IPS-NIHi11 (cell line): ENCODE measurements around the gene SYNPO2L.

ENCODE experiments used
- DNase-seq: peaks from one replicate; pipeline ENCODE4 v3.0.0; 2012; ENCODE audit warnings: mixed read lengths, low spot score

The SYNPO2L gene

DNA sequence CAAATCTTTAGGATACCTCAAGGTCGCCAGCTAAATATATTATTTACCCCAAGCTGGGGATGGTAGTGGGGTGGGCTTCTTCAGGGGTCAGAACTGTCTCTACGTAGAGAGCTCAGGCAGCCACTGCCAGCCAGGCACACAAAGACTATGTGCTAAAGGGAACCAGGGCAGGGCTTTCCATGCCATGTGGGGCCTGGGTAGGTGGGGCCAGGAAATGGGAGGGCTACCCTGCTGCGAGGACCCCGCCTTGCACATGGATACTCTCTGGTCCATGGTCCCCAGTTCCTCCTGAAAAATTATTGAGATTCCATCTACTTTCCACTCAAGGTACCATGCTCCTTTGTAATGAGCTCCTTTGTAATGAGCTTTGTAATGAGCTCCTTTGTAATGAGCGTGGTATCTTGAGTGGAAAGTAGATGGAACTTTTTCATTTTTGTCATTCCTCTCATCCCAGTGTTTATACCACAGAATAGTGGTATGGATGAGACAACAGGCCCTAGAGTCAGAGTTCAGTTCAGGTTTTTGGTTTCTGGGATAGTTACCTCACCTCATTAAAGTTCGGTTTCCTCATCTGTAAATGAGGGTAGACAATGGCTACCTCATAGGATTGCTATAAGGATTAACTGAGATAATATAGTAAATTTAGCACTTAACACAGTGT is 5.8 kb downstream of the SYNPO2L start:
- no peak for DNase-seq

DNA sequence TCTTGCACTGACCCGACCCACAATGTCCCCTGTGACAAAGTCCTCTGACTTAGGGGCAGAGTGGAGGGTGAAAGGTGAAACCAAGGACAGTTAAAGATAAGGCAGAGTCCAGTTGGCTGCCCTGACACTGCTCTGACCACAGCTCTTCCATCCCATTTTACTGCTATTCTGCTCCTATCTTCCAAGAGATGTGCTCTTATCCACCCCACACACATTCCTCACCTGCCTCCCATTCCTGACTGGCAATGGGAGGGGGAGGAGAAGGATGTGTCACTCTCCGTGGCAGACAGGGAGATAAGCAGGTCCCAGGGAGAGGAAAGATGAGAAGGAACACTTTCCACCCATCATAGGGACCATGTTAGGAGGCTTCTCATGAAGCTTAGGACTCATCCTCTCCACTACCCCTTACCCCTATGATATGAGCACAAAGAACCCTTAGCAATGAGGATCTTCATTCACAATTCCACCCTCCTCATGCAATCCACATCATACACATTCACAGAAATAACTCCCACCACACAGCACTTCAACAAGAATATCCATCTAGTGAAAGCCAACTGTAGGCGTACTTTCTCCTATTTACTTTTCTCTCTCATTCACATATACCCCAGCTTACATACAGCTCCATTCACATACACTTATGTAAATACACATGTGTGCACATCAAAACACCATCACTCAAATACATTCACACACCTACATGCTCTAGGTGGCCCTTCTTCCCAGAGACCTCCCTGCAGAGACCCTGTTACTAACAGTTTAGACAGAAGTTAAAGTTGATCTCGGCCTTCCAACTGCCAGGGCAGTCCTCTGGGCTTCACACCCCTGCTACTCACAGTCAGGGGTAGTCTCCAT is 6.6 kb downstream of the SYNPO2L start:
- DNase-seq = no peak

DNA sequence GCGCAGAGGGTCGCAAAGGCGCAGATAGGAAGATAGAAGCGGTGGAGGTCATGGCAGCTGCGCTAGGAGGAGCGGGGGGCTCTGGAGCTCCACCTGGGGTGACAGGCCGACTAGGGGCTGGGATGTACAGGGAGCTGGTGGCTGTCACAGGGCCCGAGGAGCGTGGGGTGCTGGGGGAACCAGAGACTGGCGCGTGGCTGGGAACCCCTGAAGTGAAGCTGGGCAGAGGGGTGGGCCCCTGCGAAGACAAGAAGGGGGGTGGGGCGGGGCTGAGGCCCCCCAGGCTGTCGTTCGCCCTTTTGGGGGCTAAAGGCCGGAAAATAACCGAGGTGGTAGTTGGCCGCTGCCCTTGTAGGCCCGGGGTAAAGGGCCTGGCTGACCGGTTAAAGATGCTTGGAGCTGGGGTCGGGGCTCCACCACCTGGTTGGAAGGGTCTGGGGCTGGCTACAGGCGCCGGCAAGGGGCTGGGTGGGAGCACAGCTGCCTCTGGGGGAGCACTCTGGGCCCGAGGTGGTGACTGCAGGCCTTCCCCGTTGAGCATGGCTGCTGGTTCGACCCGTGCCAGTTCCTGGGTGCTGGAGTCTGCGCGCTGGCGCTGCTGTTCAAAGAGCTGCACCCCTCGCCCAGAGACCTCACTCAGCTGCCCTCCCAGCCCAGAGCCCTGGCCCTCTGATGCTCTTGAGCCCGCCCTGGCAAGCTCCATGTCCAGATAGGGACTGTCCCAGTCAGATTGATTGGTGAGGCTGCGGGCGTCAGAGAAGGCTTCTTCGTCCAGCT is 7.8 kb downstream of the SYNPO2L start:
- peak; percentile 58 for DNase-seq

DNA sequence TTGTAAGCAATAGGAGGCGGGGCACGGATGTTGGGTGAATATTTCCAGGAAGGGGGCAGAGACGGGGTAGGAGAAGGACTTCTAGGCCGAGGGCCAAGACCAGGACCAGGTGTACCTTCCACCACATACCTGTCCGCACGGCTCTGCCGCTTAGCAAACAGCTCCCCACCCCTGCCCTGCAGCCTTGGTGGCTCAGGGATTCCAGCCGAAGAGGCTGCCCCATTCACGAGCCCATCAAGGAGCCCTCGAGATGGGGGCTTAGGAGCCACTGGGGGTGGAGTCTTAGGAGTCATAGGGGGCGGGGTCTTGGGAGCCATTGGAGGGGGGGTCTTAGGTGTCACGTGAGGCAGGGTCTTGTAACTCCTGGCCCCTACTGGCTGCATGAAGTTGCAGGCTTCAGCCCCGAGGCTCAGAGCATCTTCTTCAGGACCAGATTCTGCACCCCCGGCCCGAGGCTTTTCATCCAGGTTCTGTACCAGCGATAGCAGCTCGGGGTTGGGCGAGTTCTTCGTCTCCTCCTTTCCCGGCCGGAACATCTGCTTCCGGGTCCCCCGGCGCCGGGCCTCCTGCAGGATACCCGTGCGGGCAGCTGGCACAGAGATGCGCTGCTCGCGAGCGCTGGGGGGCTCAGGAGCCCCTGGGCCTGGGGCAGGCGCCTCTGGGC is 8.5 kb downstream of the SYNPO2L start:
- peak; percentile 94 for DNase-seq

DNA sequence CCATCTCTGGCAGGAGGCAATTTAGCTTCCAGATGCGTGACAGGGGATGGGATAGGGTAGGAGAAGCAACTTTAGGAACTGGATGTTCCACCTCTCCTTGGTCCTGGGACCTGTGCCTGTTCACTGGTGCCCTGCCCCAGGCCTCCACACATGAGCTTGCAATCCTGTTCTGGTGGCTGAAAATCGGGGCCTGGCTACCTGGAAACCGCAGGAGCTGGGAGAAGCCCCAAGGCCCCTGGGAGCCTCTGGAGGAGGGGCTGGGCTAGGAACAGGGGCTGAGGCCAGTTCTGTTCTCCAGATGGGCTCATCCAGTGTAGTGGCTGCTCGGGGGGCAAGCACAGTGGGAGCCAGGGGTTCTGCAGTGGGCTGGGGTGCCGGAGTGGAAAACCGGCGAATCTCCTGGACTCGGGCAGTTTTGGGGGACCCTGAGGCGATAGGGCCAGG is 9.2 kb downstream of the SYNPO2L start:
- no peak for DNase-seq

DNA sequence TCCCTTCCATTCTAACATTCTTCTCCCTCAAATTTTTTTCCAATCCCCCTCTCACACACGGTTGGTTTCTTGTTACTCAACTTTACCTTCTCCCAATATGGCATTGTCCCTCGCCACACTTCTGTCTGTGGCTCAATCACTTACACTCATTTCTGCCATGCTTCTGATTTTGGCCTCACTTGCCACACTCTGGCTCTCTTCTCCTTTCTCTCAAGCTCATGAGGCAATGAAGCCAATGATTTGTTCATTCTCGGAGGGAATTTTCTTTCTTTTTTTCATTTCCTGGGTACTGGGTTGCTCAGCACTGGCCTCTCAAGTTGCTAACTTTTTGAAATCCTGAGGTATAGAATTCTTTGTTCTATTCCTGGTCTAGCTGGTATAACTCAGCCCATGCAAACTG is 10.6 kb downstream of the SYNPO2L start:
- no peak for DNase-seq

DNA sequence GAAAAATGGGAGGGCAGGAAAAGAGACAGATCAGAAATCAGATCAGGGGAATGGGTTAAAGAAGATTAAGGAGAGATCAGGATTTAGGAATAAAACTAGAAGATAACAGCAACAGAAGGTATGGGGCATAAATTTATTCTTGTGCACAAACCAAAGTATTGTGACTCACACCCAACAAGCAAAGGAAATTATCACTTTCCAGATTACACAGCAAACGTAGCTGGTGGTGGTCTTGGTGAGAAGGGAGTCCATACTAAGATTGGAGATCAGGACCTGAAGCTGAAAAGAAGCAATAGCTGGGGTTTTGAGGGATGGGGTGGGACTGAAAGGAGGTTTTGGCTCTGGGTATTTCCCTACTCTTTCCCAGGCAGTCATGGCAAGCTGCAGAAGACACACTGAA is 11.1 kb downstream of the SYNPO2L start:
- DNase-seq = no peak

DNA sequence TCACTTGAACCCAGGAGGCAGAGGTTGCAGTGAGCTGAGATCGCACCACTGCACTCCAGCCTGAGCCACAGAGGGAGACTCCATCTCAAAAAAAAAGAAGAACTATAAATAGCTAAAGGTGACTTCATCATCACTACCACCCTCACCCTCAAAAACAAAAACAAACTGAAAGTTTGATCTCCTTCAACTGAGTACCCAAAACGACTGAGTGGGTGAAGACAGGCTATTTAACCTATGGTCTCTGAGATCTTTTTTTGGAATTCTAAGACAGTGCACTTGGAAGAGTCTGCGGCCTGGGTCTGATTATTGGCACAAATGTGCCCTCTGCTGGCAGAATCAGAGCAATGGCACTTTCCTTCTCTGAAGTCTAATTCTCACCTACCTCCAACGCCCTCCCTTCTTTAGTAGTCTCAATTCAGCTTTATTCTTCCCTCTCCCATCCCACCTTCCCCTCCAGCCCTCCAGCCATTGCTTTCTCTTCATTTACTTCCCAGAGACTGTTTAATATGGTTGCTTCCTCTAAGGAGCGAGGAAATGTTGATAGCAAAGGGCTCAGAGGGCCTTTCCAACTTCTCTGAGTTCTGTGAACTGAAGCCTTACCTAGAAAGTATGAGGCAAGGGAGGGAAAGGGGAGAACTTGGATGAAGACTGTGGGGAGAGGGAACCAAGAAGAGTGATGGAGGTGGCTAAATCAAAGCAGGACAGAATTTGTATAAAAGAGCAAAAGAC is 11.7 kb downstream of the SYNPO2L start:
- peak; percentile 80 for DNase-seq

DNA sequence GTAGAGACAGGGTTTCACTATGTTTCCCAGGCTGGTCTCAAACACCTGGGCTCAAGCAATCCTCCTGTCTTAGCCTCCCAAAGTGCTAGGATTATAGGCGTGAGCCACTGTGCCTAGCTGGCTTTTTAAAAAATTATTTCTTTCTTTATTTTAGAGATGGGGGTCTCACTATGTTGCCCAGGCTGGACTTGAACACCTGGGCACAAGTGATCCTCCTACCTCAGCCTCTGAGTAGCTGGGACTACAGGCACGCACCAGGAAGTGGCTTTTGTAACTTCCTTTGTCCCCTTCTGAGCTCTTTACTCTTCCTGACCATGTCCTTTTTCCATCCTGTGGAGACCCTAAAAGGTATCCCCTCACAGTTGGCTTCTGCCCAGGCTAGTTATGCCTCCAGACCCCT is 12.5 kb downstream of the SYNPO2L start:
- no peak for DNase-seq

DNA sequence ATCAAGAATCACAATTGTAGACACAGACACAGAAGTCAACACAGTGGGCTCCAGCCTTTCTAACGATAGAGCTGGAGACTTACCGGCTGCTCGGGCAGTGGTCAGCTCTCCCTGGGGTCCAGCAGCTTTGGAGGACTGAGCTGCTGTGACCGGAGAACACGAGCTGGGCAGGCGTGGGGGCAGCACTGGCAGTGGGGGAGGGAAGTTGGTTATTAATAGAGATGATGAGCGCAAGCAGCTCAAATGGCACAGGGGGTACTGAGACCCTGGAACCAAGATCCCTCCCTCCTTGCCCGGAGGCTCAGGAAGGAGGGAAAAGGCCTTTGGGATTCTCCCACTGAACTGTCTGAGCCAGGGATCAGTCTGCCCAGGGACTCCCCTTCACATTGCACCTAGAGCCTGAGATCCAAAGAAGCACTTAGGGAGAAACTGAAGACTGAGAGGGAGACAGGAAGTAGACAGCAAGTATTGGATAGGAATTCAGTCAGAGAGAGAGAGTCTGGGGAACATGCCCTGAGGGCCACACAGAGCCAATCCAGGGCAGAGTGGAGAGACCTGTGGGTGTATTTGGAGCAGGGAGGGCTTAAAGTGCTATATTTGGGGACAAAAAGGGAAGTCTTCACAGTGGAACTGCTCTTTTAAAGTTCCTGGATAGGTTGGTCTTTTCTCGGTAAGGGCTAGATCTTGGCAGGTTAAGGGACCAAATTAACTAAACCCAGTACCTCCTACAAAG is 14.3 kb downstream of the SYNPO2L start, which contains the start of gene MYOZ1:
Gene MYOZ1 (minus strand): TSS at position 147 of the 733 bp plus-strand sequence. CDS start 1,457 bp downstream, outside the sequence.
- DNase-seq = no peak

DNA sequence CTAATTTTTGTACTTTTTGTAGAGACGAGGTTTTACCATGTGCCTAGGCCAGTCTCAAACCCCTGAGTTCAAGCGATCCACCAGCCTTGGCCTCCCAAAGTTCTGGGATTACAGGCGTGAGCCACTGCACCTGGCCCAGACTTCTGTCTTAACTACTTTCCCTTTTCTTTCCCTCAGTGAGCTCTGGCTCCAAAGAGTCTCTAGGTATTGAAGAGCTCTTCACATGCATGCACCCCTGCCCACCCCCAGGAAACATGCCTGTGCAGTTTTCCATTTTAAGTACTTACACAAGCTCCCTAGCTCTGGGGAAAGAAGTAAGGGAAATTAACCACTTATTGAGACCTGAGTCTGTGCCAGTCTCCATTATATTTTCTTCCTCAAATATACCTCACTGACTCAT is 16.5 kb downstream of the SYNPO2L start:
- DNase-seq = no peak

DNA sequence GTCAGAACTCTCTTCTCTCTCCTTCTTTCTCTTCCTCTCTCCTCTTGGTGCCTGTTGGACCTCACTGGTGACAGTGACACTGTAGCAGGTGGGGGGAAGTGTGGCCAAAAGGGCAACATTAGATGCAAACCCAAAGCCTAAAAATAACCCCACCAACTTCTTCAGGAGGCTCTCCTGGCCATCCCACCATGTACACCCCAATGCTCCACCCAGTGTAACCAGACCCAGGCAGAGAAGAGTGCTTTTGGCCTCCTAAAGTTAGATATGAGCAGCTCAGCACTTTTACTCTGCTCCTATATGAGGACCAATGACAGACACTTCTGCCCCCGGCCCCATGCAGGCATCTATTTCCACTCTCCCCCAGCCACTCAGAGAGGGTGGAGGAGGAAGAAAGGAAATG is 20.0 kb downstream of the SYNPO2L start:
- no peak for DNase-seq

DNA sequence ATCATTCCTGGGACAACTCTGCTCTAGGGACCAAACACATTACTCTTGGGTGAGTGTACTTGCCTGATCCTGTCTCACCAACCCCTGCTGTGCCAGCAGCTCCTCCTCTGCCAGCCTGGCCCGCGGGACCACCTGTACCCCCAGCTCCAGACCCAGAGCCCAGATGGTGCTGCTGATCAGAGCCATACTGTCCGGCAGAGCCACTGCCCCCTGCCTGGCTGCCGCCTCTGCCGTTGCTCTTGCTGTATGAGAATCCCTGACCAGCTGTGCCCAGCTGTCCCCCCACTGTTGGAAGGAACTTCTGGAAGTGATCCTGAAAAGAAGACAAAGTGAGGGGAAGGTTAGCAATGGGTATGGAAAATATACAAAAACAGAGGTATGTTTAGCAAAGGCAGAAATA is 21.4 kb downstream of the SYNPO2L start:
- DNase-seq = no peak

DNA sequence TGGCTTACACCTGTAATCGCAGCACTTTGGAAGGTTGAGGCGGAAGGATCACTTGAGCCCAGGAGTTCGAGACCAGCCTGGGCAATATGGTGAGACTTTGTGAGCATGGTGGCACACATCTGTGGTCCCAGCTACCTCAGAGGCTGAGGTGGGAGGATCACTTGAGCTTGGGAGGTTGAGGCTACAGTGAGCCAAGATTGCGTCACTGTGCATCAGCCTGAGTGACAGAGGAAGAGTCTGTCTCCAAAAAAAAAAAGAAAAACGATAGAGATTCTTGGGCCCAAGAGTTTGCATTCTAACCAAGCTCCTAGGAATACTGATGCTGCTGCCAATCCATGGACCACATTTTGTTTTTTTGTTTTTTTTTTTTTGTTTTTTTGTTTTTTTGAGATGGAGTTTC is 26.7 kb downstream of the SYNPO2L start:
- DNase-seq = no peak

DNA sequence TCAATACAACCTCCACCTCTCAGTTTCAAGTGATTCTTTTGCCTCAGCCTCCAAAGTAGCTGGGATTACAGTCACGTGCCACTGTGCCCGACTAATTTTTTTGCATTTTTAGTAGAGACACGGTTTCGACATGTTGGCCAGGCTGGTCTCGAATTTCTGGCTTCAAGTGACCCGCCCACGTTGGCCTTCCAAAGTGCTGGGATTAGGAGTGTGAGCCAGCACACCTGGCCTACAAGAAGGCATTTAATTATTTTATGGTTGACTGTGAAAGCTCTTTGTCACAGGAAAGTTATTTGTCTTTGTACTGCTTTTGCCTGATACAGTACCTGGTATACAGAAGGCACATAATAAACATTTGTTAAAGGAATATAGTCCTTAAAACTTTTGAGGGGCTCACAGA is 27.4 kb downstream of the SYNPO2L start:
- DNase-seq = no peak

DNA sequence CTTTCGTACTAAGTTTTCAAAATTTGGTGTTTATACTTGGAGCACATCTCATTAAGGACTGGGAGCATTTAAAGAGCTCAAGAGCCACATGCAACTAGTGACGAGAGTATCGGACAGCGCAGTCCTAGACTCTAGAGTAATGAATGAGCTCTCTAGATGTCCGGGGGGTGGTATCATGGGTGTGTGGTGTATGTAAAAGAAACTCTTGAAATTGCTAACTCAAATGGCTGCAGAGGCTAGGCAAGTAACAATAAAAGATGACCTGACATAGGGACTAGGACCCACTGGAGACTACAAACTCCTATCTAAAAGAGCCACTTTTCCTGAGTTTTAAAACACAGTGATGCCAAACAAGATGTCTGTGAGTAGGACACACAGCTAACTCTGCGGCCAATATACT is 28.5 kb downstream of the SYNPO2L start:
- no peak for DNase-seq

DNA sequence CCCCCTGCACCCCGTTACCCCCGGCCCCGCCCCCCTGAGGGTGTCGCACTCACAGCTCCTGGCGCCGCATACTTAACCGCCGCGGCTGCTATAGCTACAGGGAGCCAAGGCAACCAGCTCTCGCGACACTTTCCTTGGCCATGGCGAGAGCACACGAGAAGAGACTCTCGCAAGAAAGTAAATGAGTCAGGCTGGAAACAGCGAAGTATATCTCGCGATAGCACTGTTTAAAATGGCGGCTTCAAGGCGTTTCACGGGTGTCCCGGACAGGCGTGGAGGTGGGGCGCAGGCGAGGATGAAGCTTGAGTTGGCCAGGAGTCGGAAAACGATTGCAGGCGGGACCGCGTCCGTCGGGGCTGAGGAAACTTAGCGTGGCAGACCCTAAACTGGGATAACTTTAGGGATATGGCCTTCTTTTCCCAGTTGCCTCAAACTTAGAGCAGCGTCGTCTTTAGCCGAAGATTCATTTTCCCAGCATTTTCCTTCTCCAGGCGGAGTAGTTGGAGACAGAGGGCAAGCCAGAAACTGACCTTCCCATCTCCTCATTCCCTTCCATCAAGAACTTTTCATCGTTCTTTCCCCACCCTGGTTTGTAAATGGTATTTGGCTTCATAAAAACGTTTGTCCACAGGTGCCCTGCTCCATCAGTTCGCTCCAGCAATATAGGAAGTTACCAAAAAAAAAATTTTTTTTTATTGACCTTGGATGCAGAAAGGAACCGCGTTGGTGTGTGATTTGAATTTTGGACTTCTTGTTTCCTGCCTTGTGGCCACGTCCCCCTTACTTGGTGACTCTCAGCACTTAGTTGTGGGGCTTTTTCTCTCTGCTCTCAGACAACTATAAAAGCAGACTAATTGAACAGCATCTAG is 29.7 kb downstream of the SYNPO2L start:
- peak; percentile 98 for DNase-seq

DNA sequence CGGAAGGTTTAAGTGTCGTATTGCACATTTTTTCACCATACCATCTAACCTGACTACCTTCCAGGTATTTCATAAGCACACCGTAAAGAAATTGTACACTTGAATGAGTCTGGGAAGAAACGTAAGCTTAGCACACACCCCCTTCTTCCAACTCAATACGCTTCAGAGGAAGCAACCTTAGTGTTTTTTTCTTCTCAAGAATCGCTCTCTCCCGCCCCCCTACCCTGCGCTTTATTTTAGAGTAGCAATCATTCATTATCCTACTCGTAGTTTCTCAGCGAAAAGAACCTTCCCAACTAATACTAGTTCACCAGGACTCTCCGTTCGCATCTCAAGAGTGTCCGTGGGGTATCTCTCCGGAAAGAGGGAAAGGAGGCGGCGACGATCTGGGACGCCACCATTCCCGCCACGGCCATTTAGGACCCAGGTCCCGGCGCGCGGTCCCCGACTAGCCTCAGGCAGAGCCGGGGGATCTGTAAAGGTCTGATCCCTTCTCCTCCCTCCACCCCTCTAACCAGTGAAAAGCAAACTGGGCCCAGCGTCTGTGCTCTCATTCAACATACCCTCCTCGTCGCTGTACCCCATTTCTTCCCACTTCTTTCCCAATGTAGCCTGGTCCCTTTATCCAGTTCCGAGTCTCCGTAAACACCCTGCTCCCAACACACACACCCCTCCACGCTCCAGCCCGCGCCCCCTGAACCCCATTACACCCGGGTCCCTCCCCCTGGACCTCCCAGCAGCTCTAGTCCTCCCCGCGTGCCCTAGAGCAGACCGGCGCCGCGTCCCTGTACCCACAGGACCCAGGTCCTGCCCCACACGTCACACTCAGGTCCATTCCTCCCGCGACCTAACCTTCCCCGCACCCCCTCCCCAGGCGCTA is 30.6 kb downstream of the SYNPO2L start:
- peak; percentile 74 for DNase-seq

DNA sequence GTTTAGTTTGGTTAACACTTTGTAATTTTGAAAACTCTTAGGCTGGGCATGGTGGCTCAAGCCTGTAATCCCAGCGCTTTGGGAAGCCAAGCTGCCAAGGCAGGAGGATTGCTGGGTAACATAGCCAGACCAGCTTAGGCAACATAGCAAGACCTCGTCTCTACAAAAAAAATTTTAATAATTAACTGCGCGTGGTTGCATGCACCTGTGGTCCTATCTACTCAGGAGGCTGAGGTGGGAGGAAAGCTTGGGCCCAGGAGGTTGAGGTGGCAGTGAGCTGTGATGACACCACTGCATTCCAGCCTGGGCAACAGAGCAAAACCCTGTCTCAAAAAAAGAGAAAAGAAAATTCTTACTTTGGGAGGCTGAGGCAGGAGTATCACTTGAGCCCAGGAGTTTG is 32.8 kb downstream of the SYNPO2L start:
- no peak for DNase-seq
